HL-60 (cell line): ENCODE results near the gene SLC26A2.

Source experiments
- DNase-seq, 2 experiments: peaks; one replicate each; pipeline ENCODE4 v3.0.0-alpha.2; 2010 to 2020; ENCODE audit warnings: low read depth in 1 of 2, low spot score in 1 of 2
- H3K27ac ChIP-seq: fragments of 250-450 bp; sonication (Bioruptor Pico); replicated peaks from 2 replicates; pipeline ENCODE4 v1.5.1; 2020; ENCODE audit warnings: mild to moderate bottlenecking, moderate library complexity
- H3K27me3 ChIP-seq: fragments of 250-450 bp; sonication (Bioruptor Pico); 2 replicates; pipeline ENCODE4 v1.5.1; 2021; ENCODE audit warnings: mild to moderate bottlenecking, moderate library complexity; ENCODE audit not compliant: insufficient read depth, poor library complexity, severe bottlenecking
- H3K4me3 ChIP-seq: replicated peaks from 2 replicates; pipeline ENCODE4 v1.5.1; 2011; ENCODE audit warnings: mild to moderate bottlenecking, control low read depth, low read length; ENCODE audit not compliant: insufficient read depth
- CTCF ChIP-seq: IDR thresholded peaks from one replicate; pipeline ENCODE4 v1.5.1; 2011; ENCODE audit warnings: low read length, control low read depth, inconsistent platforms; ENCODE audit not compliant: insufficient read depth
- GABPA ChIP-seq: IDR thresholded peaks from 2 replicates; pipeline ENCODE4 v1.6.1; 2012; ENCODE audit warnings: low read depth
- POLR2AphosphoS5 ChIP-seq: IDR thresholded peaks from 2 replicates; pipeline ENCODE4 v1.6.1; 2012; ENCODE audit warnings: low read depth
- REST ChIP-seq: IDR thresholded peaks from 2 replicates; pipeline ENCODE4 v1.6.1; 2012; ENCODE audit warnings: low read depth; ENCODE audit not compliant: insufficient replicate concordance
- SPI1 ChIP-seq: IDR thresholded peaks from 2 replicates; pipeline ENCODE4 v1.6.1; 2012; ENCODE audit warnings: low read depth, mild to moderate bottlenecking, borderline replicate concordance

The SLC26A2 gene

GRCh38 chr5:149930749-149931574 lies 29.6 kb upstream of the SLC26A2 start:
- DNase-seq, result no peak
- Histone ChIP-seq H3K27me3 (no peaks in the 10 kb centered on the region), H3K4me3 (no peak overlapping the region), H3K27ac (no peak overlapping the region)
- no peak for TF ChIP-seq SPI1
- no peak for TF ChIP-seq CTCF
- no peak for TF ChIP-seq GABPA
- TF ChIP-seq POLR2AphosphoS5, result no peak
- no peak for TF ChIP-seq REST

- H3K27me3 ChIP-seq, result no peaks in the 10 kb centered on the region
- no peak overlapping the region for H3K27ac ChIP-seq
- TF ChIP-seq SPI1, result no peak
- no peak for TF ChIP-seq POLR2AphosphoS5
- no peak for TF ChIP-seq REST
- H3K4me3 ChIP-seq, result no peak overlapping the region
- DNase-seq, result no peak
Observed at GRCh38 chr5:149931992-149932436, 28.5 kb upstream of the SLC26A2 start.

- Histone ChIP-seq H3K27me3 (no peaks in the 10 kb centered on the region), H3K27ac (no peak overlapping the region), H3K4me3 (no peak overlapping the region)
- no peak for TF ChIP-seq POLR2AphosphoS5
- no peak for TF ChIP-seq GABPA
- no peak for TF ChIP-seq SPI1
- no peak for TF ChIP-seq CTCF
- no peak for TF ChIP-seq REST
- DNase-seq, result no peak
Observed at GRCh38 chr5:149932445-149933350, 27.9 kb upstream of the SLC26A2 start.
